Hematopoietic multipotent progenitor cell treated with erythropoietin and hydrocortisone succinate and interleukin-3 and kit ligand, for 4 days (in vitro differentiated cells): ENCODE measurements around the gene PALB2.
"Not testable (repeated sequence)": the region's sequence is repeated elsewhere in the genome, so short reads cannot be mapped to it uniquely, and the experiment has no call there.

Source experiments
- DNase-seq: peaks from one replicate; pipeline ENCODE4 v3.0.0-alpha.2; 2015

Gene PALB2

DNA sequence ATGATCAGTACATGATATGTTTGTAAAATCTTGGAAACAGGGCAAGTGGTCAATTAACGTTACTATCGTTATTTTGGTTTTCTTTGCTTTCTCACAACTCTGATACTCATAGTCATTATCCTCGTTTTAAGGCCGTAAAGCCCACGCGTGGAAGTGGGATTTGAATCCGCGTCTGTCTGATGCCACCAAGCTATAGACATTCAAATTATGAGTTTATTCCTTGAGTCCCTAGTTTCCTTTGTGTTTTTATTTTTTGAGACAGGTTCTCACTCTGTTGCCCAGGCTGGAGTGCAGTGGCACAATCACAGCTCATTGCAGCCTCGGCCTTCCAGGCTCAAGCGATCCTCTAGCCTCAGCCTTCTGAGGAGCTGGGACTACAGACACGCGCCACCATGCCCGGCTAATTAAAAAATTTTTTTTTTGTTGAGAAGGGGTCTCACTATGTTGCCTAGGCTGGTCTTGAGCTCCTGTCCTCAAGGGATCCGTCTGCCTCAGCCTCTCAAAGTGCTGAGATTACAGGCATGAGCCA lies 1.2 kb upstream of the PALB2 start:
- DNase-seq: no peak

DNA sequence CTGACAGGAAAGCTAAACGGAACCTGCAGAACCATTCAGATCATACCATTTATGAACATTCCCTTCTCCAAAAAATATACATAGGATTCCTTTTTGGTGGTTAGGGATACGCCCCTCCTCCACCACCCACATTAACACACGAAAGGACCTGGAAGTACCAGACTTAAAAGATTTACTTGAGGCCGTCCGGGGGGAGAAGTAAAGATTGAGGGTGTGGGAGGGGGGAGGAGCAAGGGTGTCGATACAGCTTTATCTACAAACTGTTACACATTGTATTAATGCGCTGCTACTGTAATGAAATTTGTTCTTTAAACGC lies 537 bp downstream of the PALB2 start:
- no peak for DNase-seq

DNA sequence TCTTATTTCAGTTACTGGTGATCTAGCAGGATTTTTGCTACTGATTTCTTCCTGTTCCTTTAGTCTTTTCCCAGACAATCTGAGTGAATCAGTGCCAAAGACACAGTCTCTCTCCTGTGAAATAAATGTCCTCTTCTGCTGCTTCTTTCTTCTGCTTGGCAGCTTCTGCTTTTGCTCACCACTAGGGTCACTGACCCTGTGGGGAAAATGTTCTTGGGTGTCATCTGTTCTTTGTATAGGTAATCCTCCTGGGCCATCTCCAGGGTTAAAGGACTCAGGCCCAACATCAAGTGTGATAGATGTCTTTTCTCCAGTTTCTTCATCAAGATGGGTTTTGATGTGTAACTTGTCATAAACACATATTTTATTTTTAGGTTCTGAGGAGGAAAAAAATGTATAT lies 5.2 kb downstream of the PALB2 start:
- DNase-seq: no peak

DNA sequence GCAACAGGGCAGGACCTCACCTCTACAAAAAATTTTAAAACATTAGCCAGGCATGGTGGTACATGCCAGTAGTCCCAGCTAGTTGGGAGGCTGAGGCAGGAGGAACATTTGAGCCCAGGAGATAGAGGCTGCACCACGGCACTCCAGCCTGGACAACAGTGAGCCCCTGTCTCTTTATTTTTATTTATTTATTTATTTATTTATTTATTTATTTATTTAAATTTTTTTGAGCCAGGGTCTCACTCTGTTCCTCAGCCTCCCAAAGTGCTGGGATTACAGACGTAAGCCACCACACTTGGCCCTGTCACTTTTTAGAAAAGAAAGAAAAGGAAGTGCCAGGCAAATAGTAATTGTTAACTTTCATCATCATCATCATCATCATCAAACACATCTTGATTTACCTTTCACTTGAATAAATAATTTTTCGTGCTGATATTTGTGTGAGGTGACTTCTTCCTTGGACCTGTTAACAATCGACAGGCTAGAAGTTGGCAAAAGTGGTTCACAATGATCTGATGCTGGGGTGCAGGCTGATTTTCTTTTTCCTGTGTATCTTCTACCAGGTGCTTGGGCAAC lies 6.6 kb downstream of the PALB2 start:
- DNase-seq: no peak

DNA sequence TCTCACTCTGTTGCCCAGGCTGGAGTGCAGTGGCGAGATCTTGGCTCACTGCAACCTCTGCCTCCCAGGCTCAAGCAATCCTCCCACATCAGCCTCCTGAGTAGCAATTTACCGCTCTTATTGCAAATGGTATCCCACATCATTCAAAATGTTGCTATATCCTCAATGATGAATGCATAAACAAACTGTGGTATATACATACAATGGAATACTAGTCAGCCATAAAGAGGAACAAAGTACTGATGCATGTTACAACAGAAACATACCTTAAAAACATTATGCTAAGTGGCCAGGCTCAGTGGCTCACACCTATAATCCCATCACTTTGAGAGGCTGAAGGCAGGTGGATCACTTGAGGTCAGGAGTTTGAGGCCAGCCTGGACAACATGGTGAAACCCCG lies 9.2 kb downstream of the PALB2 start:
- not testable (repeated sequence) for DNase-seq

DNA sequence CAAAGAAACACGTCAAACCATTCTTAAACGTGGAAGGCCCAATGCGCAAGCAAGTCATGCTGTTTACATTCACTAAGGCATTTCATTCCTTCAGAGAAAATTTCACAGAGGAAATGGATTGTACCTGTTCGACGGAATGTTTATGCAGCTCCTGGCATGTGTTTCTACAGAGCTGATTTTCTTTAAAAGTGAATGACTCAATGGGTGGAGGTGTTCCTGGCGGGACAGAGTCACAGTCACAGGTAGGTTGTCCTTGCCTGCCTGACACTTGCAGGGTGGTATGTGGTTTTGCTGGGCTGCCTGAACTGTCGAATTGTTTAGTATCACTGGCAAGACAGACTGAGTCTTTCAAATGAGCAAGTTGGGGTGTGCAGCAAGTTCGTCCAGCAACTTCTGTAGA lies 11.6 kb downstream of the PALB2 start:
- DNase-seq: no peak

DNA sequence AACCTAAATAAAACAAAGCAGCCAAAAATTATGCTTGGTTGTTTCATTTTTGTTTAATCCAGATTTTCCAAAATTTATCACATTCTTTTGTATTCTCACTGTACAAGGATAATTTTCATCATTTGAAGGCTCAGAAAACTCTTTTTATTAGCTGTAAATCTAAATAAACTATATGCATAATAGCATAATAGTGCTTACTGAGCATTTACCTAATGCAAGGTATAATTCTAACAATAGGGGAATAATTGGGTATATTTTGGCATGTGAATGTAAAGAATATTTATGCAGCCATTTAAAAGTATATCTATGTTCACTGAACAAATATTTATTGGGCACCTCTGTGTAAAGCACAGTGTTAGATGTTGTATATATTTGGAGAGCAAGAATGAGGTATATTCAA lies 17.0 kb downstream of the PALB2 start:
- DNase-seq: no peak

DNA sequence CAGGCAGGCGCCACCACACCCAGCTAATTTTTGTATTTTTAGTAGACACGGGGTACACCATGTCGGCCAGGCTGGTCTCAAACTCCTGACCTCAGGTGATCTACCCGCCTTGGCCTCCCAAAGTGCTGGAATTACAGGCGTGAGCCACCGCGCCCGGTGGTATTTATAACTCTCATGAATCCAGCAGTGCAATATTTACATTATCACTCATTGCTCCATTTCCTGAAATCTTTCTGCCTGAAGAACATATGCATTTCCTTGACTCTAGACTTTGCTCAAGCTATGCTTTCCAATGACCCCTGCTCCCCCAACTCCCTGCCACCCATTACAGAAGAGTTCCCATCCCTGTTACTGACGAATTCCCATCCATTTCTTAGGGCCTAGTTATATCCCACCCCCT lies 25.3 kb downstream of the PALB2 start:
- no peak for DNase-seq

DNA sequence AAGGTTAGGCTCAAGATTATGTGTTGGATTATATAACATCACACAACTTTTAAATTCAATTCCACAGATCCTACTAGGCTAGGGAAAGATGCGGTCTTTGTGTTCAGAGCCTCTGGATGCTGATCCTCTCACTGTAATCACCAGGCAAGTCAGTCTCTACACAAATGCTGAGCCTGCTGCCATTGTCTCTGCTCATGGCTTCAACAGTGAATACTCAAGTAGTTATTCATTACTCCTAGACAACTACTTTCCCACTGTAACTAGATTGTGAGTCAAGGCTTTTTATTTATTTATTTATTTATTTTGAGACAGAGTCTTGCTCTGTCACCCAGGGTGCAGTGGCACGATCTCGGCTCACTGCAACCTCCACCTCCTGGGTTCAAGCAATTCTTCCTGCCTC lies 29.2 kb downstream of the PALB2 start:
- no peak for DNase-seq

DNA sequence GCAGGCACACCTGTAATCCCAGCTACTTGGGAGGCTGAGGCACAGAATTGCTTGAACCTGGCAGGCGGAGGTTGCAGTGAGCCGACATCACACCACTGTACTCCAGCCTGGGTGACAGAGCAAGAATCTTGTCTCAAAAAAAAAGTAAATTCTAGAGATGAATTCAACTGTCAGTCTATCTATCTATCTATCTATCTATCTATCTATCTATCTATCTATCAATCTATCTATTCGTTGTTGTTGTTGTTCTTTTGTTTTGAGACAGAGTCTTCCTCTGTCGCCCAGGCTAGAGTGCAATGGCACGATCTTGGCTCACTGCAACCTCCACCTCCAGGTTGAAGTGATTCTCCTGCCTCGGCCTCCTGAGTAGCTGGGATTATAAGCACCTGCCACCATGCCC lies 30.2 kb downstream of the PALB2 start:
- DNase-seq: not testable (repeated sequence)

DNA sequence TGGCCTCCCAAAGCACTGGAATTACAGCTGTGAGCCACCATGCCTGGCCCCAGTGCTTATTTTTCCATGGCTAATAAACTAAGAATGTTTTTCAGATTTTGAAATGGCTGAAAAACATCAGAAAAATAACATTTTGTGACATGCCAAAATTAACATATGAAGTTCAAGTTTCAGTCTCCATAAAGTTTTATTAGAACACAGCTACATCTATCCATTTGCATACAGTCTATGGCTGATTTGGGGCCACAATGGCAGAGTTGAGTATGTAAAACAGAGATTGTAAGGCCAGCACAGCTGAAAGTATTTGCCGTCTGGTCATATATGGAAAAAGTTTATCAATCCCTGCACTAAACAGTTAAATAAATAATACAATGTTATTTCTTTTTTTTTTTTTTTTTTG lies 31.2 kb downstream of the PALB2 start:
- DNase-seq: no peak

DNA sequence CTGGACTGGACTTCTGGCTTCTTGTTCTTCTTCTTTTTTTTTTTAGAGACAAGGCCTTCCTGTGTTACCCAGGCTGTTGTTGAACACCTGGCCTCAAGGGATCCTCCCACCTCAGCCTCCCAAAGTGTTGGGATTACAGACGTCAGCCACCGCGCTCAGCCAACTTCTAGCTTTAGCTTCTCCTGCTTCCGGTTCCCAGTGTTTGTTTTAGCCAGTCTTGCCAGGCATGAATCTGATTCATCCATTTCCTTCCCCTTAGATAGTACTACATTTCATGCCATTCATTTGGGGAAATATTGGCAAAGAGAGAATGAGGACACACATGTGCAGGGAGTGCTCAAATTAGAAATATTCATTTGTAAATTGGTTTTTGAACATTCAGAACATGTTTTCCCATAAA lies 32.9 kb downstream of the PALB2 start:
- no peak for DNase-seq

DNA sequence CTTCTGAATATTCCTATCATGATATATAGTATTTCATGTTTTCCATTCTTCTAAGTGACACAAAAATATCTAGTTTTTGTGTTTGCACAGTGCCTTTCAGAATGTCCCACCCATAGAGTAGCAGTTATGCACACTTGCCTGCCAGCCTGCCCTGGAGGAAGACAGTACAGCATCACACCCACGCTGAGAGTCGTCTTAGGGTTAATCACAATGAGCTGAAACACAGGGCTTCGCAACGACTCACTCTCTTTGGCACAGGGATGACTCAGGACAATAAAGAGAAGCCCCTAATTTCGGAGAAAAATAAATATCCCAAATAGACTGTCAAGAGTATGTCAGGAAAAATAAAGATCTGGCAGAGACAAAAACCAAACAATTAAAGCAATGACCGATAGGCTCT lies 33.4 kb downstream of the PALB2 start:
- no peak for DNase-seq

DNA sequence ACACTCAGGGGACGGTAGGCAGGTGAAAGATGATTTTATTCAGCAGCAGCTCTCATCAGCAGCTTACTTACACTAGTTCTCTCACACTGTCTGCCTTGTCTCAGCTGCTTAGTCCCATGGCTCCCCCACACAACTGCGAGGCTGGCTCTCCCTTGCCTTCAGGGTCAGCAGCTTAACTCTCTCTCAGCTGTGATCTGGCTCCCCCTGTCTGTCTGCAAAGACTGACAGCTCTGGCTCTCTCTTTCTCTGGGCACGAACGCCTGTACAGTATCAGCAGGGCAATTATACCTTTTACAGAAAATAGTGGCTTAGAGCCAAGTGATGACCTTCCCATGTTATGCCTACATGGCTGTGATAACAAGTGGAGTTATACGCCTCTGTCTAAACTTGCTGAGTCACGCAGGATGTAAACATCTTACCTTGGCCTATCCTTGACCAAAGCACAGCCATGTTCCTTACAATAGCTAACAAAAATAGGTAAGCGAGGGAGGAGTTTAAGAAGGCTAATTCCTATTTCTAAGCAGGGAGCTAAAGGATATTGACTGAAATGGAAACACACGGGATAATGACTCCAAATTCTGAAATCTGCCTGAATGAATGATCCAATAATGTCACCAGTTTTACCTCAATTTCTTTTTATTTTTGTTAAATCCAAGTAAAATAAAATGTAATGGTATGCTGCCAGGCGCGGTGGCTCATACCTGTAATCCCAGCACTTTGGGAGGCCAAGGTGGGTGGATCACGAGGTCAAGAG lies 43.9 kb downstream of the PALB2 start:
- DNase-seq: peak; percentile 77

DNA sequence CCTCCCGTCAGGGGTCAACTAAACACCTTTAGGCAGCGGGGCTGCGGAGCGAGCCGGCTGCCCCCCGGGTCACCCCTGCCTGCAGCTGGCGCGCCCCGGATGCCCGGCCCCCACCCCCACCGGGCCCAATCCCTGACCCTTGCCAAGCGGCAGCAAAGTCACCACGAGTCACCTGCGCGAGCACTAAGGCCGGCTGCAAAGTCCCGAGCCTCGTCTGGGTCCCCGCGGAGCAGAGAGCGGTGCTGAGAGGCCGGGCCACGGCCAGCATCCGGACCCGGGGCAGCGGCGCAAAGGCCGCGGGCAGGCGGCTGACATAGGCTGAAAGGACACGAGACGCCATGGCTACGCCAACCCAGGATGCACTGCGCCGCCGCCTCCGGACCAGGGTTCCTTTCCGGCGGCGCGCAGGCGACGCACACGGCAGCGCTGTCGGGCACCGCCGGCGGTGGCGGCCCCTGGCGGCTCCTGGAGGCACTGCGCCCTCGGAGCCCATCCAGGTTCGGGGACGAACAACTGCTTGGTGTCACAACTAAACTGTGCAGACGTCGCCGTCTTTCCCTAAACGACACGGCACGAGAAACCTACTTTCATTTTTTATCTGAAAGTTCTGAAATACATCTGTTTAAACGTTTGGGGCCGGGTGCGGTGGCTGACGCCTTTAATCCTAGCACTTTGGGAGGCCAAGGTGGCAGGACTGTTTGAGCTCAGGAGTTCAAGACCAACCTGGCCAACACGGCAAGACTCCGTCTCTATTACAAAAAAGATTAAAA lies 45.0 kb downstream of the PALB2 start, which contains the start of gene NDUFAB1:
TSS of gene NDUFAB1 (minus strand) at position 366 of the 770 bp plus-strand sequence. CDS start at position 340, 26 bp downstream.
- peak; percentile 96 for DNase-seq

DNA sequence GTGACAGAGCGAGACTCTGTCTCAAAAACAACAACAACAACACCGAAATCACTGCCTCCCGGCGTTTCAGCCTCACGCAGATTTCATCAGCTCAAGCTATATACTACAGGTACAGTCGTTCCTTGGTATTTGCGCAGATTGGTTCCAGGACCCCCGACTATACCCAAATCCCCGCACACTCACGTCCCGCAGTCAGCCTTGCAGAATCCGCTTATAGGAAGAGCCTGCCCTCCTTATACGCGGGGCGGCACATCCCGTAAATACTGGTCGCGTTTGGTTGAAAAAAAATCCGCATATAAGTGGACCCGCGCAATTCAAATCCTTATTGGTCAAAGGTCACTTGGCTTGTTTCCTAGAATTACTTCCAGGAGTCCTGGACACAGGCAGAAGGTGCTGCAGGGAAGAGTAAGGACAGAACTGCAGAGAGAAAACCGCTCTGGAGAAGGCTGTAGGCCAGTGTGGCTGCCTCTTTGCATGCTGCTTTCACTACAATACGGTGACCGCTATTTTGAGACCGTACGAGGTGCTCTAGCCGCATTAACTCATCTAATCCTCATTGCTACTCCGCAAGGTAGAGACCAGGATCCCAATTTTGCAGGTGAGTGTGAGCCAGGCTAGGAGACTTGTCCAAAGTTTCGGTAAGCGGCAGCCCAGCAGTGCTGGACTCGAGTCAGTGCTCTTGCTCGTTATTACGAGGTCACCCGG lies 45.7 kb downstream of the PALB2 start:
- peak; percentile 15 for DNase-seq

DNA sequence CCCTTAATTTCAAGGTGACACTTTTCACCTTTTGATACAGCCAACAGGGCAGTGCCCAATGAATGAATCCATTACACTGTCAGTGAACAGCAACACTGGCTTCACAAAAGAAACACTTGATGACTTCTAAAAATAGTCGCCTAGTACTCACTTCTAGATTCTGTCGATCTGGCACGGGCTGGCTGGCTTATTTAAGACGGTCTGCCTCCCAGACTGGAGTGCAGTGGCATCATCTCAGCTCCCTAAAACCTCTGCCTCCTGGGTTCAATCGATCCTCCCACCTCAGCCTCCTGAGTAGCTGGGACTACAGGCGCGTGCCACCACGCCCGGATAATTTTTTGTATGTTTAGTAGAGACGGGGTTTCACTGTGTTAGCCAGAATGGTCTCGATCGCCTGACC lies 46.9 kb downstream of the PALB2 start:
- DNase-seq: no peak

DNA sequence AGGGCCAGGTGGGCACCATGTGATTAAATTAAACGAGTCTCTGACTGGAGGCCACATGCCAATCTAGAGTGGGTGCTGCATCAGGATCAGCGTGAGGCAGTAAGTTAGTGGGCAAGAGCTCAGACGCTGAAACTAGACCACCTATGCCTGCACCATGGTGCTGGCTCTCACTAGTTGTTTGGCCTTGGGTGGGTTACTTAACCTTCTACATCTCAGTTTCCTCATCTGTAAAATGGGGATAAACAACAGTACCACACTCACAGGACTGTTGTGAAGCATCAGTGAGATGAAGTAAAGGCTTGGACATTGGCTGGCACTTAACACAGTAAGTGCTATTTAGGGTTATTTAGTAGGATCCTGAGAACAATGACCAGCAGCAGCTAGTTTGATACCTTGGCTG lies 50.9 kb downstream of the PALB2 start:
- DNase-seq: no peak

DNA sequence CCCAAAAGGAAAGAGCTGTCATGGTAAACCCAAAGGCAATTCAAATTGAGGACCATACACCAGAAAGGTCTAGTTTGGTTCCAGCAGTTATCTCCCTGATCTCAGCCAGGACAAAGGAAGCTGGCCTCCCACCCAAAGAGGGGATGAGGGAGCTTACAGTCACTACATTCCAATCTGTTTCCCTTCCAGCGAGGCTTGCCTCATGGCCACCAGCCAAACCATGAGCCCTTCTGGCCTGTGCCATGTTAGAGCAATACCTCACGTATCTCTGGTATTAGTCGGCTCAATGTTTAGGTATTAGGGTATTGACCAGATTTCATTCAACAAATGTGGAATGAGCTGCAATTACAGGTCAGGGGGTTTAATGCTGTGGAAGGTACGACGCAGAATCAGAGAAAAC lies 53.4 kb downstream of the PALB2 start:
- no peak for DNase-seq

DNA sequence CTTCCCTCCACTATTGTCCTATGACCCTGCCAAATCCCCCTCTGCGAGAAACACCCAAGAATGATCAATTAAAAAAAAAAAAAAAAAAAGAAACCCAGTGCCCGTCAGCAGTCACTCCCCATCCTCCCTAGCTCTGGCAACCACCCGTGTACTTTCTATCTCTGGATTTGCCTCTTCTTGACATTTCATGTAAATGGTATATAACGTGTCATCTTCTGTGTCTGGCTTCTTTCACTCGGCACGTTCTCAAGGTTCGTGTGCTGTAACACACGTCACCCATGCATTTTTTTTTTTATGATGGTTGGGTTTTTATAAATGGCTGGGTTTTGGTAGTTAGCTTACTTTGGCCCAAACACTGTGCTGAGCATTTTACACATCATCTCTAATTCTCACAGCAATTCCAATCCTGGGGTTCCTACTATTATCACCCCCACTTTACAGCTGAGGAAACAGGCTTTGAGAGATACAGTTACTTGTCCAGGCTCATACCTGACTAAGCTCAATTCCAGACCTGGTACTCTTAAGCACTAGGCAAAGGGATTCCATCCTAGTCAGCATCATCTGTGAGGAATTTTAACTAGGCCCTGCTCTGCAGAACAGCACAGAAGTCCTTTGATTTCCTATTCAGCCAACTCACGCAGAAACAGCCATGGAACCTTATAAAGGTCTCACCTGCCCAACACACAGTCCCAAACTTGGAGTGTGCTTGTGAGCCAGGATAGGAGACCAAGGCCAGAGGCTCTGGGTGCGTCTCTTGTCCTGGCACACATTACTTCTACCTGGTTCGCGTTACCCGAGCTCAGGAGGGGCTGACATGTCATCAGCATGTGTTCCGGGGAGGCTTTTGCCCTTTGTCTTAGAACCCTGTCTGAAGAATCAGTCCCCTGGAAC lies 56.7 kb downstream of the PALB2 start:
- DNase-seq: no peak

DNA sequence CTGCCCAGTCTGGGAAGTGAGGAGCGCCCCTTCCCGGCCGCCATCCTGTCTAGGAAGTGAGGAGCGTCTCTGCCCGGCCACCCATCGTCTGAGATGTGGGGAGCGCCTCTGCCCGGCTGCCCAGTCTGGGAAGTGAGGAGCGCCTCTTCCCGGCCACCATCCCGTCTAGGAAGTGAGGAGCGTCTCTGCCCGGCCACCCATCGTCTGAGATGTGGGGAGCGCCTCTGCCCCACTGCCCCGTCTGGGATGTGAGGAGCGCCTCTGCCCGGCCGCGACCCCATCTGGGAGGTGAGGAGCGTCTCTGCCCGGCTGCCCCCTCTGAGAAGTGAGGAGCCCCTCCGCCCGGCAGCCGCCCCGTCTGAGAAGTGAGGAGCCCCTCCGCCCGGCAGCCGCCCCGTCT lies 57.8 kb downstream of the PALB2 start:
- DNase-seq: not testable (repeated sequence)

DNA sequence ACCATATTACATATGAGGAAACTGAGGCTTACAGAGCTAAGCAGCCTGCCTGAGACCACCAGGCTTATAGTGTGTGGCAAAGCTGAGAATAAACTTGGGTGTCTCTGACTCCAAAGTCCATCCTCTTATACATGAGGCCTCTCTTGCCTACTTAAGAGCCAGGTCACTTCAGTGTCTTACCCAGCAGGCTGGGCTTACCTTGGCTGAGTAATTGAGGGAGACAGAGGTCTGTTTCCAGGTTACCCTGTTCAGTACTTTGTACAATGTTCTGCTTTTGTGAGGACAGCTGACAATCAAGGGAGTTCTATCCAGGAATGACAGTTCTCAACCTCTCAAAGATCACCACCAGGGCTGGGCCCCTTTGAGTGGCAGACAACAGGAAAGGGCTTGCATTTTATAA lies 59.3 kb downstream of the PALB2 start:
- no peak for DNase-seq
